Measurements from ENCODE around the gene THBS3.
"Not testable (repeated sequence)": the region's sequence is repeated elsewhere in the genome, so short reads cannot be mapped to it uniquely, and the experiment has no call there.

The THBS3 gene

DNA sequence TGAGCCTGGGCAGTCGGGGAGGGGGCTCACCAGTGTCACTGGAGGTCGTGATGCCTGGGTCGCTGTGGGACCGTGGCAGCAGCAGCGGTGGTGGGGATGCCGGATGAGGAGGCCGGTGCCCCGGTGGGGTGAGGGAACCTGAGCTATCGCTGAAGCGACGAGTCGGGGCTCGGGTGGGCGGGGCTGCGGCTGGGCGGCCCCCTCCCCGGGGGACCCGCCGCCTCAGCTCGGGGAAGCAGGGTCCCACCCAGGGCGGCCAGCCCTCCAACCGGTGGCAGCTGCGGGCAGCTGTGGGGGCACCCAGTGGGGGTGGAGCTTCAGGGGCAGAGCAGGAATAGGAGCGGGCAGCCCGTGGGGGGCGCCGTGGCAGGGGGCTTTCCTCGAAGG, 42.5 kb upstream of the THBS3 start:
- Histone ChIP-seq H3K4me1 (ENCODE audit: control insufficient read depth in 2 of 2, insufficient read depth in 2 of 2, low read length in 2 of 2) (peaks cover 10 to 21% of the 10 kb centered on the region in 2 donors), H3K36me3 (ENCODE audit: control insufficient read depth in 2 of 2, insufficient read depth in 2 of 2, low read length in 2 of 2) (no peaks in the 10 kb centered on the region), H3K9me3 (ENCODE audit: control insufficient read depth in 2 of 2, low read length in 2 of 2) (no peaks in the 10 kb centered on the region), H3K27ac (ENCODE audit: low read depth in 2 of 2, low read length in 2 of 2) (peak overlapping the region in 1 of 2 donors; percentile 23), H3K27me3 (ENCODE audit: control insufficient read depth in 2 of 2, insufficient read depth in 2 of 2, low read length in 2 of 2) (no peaks in the 10 kb centered on the region), H3K9ac (ENCODE audit: low read depth in 1 of 2, low read length in 2 of 2) (peak overlapping the region; percentile 65 to 66), H3K4me3 (ENCODE audit: low read length in 2 of 2) (peak overlapping the region; percentile 25 to 67)

- H3K27ac ChIP-seq (ENCODE audit: low read depth in 2 of 2, low read length in 2 of 2): no peak overlapping the region
- no peaks in the 10 kb centered on the region for H3K9me3 ChIP-seq (ENCODE audit: control insufficient read depth in 2 of 2, low read length in 2 of 2)
- no peak overlapping the region for H3K9ac ChIP-seq (ENCODE audit: low read depth in 1 of 2, low read length in 2 of 2)
- peaks cover 17 to 18% of the 10 kb centered on the region in 2 donors for H3K4me1 ChIP-seq (ENCODE audit: control insufficient read depth in 2 of 2, insufficient read depth in 2 of 2, low read length in 2 of 2)
- no peaks in the 10 kb centered on the region for H3K36me3 ChIP-seq (ENCODE audit: control insufficient read depth in 2 of 2, insufficient read depth in 2 of 2, low read length in 2 of 2)
- H3K27me3 ChIP-seq (ENCODE audit: control insufficient read depth in 2 of 2, insufficient read depth in 2 of 2, low read length in 2 of 2): no peaks in the 10 kb centered on the region
- no peak overlapping the region for H3K4me3 ChIP-seq (ENCODE audit: low read length in 2 of 2)
Measured at GRCh38 chr1:155247667-155248553, 40.2 kb upstream of the THBS3 start.

GRCh38 chr1:155246796-155247195, 39.1 kb upstream of the THBS3 start:
- H3K4me1 ChIP-seq (ENCODE audit: control insufficient read depth in 2 of 2, insufficient read depth in 2 of 2, low read length in 2 of 2): peaks cover 21% of the 10 kb centered on the region in 2 donors
- H3K36me3 ChIP-seq (ENCODE audit: control insufficient read depth in 2 of 2, insufficient read depth in 2 of 2, low read length in 2 of 2); H3K27me3 ChIP-seq (ENCODE audit: control insufficient read depth in 2 of 2, insufficient read depth in 2 of 2, low read length in 2 of 2); H3K9ac ChIP-seq (ENCODE audit: low read depth in 1 of 2, low read length in 2 of 2); H3K9me3 ChIP-seq (ENCODE audit: control insufficient read depth in 2 of 2, low read length in 2 of 2); H3K4me3 ChIP-seq (ENCODE audit: low read length in 2 of 2); H3K27ac ChIP-seq (ENCODE audit: low read depth in 2 of 2, low read length in 2 of 2): not testable (repeated sequence)

DNA sequence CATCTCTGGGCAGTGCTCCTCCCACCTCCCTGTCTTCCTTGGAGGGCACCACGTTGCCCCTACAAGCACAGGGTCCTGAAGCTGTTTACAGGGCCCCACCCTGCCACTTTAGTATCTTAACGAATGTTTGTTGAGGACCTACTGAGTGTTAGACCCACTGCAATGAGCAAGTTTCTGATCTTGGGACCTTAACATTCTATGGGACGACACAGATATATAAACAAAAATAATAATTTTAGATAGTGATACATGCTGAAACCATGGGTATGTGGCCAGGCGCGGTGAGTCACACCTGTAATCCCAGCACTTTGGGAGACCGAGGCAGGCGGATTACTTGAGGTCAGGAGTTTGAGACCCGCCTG, 37.4 kb upstream of the THBS3 start:
- Histone ChIP-seq H3K27me3 (ENCODE audit: control insufficient read depth in 2 of 2, insufficient read depth in 2 of 2, low read length in 2 of 2) (no peaks in the 10 kb centered on the region), H3K9me3 (ENCODE audit: control insufficient read depth in 2 of 2, low read length in 2 of 2) (no peaks in the 10 kb centered on the region), H3K36me3 (ENCODE audit: control insufficient read depth in 2 of 2, insufficient read depth in 2 of 2, low read length in 2 of 2) (no peaks in the 10 kb centered on the region), H3K27ac (ENCODE audit: low read depth in 2 of 2, low read length in 2 of 2) (peak overlapping the region; percentile 90 to 92), H3K4me1 (ENCODE audit: control insufficient read depth in 2 of 2, insufficient read depth in 2 of 2, low read length in 2 of 2) (peaks cover 24 to 26% of the 10 kb centered on the region in 2 donors), H3K9ac (ENCODE audit: low read depth in 1 of 2, low read length in 2 of 2) (peak overlapping the region; percentile 81 to 84), H3K4me3 (ENCODE audit: low read length in 2 of 2) (peak overlapping the region; percentile 83 to 95)

DNA sequence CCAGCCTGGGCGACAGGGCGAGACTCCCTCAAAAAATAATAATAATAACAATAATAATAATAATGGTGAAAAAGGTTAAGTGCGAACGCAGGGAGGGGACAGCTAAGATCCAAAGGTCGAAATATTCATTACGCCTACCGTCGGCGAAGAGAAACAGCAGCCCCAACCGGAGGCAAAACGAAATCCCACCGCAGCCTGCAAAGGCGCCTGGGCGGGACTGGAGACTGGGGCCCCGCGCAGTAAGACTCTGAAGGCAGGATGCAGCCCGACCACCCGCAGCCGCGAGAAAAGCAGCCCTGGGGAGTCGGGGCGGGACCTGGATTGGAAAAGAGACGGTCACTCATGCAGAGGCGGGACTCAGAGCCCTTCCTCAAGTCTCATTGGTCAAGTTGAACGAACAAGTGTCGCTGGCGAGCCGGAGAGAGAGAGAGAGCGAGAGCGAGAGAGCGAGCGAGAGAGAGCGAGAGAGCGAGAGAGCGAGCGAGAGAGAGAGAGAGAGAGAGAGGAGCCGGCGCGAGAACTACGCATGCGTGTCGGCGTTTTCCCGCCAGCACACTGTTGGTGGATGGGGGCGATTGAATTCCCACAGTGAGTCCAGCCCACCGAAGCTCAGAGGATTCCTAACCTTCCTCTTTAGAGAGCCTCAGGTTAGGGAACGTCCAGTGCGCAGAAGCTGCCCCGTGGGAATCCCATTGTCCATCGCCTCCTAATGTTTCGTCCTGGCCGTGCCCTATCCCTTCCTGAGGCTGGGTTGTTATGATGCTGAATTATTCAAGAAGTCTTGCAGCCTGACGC, 36.9 kb upstream of the THBS3 start:
- H3K4me1 ChIP-seq (ENCODE audit: control insufficient read depth in 2 of 2, insufficient read depth in 2 of 2, low read length in 2 of 2): peaks cover 24 to 26% of the 10 kb centered on the region in 2 donors
- no peaks in the 10 kb centered on the region for H3K27me3 ChIP-seq (ENCODE audit: control insufficient read depth in 2 of 2, insufficient read depth in 2 of 2, low read length in 2 of 2)
- peak overlapping the region; percentile 81 to 84 for H3K9ac ChIP-seq (ENCODE audit: low read depth in 1 of 2, low read length in 2 of 2)
- no peaks in the 10 kb centered on the region for H3K36me3 ChIP-seq (ENCODE audit: control insufficient read depth in 2 of 2, insufficient read depth in 2 of 2, low read length in 2 of 2)
- H3K9me3 ChIP-seq (ENCODE audit: control insufficient read depth in 2 of 2, low read length in 2 of 2): no peaks in the 10 kb centered on the region
- peak overlapping the region; percentile 90 to 92 for H3K27ac ChIP-seq (ENCODE audit: low read depth in 2 of 2, low read length in 2 of 2)
- peak overlapping the region; percentile 83 to 95 for H3K4me3 ChIP-seq (ENCODE audit: low read length in 2 of 2)

- no peaks in the 10 kb centered on the region for H3K27me3 ChIP-seq (ENCODE audit: control insufficient read depth in 2 of 2, insufficient read depth in 2 of 2, low read length in 2 of 2)
- H3K9me3 ChIP-seq (ENCODE audit: control insufficient read depth in 2 of 2, low read length in 2 of 2): no peaks in the 10 kb centered on the region
- peaks cover 1 to 4% of the 10 kb centered on the region in 2 donors for H3K36me3 ChIP-seq (ENCODE audit: control insufficient read depth in 2 of 2, insufficient read depth in 2 of 2, low read length in 2 of 2)
- peaks cover 24 to 26% of the 10 kb centered on the region in 2 donors for H3K4me1 ChIP-seq (ENCODE audit: control insufficient read depth in 2 of 2, insufficient read depth in 2 of 2, low read length in 2 of 2)
- peak overlapping the region; percentile 90 to 92 for H3K27ac ChIP-seq (ENCODE audit: low read depth in 2 of 2, low read length in 2 of 2)
- H3K9ac ChIP-seq (ENCODE audit: low read depth in 1 of 2, low read length in 2 of 2): no peak overlapping the region
- H3K4me3 ChIP-seq (ENCODE audit: low read length in 2 of 2): peak overlapping the region in 1 of 2 donors; percentile 95
Measured at GRCh38 chr1:155242805-155243358, 35.2 kb upstream of the THBS3 start.

DNA sequence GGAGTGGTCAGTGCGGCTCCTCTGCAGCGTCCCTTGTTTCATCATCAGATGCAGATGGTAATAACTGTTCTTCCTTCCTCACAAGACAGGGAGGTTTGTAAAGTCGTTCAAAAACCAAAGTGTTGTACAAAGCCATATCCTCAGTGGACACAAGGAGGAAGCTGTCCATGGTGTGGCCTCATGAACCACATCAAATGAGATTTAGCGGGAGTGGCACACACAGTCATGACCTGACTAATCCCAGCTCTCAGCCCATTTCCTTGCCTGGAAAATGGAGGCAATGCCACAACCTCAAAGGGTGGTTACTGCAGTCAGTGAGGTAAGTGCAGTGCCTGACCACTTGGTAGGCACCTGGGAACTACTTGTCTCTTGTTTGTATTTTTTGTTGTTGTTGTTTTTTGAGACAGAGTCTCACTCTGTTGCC, 34.2 kb upstream of the THBS3 start:
- Histone ChIP-seq H3K27ac (ENCODE audit: low read depth in 2 of 2, low read length in 2 of 2) (peak overlapping the region; percentile 19 to 90), H3K36me3 (ENCODE audit: control insufficient read depth in 2 of 2, insufficient read depth in 2 of 2, low read length in 2 of 2) (peaks cover 6 to 11% of the 10 kb centered on the region in 2 donors), H3K9ac (ENCODE audit: low read depth in 1 of 2, low read length in 2 of 2) (no peak overlapping the region), H3K4me1 (ENCODE audit: control insufficient read depth in 2 of 2, insufficient read depth in 2 of 2, low read length in 2 of 2) (peaks cover 24 to 26% of the 10 kb centered on the region in 2 donors), H3K27me3 (ENCODE audit: control insufficient read depth in 2 of 2, insufficient read depth in 2 of 2, low read length in 2 of 2) (no peaks in the 10 kb centered on the region), H3K9me3 (ENCODE audit: control insufficient read depth in 2 of 2, low read length in 2 of 2) (no peaks in the 10 kb centered on the region), H3K4me3 (ENCODE audit: low read length in 2 of 2) (no peak overlapping the region)

GRCh38 chr1:155241069-155241679, 33.5 kb upstream of the THBS3 start:
- H3K9ac ChIP-seq (ENCODE audit: low read depth in 1 of 2, low read length in 2 of 2): peak overlapping the region; percentile 27 to 28
- H3K4me1 ChIP-seq (ENCODE audit: control insufficient read depth in 2 of 2, insufficient read depth in 2 of 2, low read length in 2 of 2): peaks cover 24 to 26% of the 10 kb centered on the region in 2 donors
- H3K27ac ChIP-seq (ENCODE audit: low read depth in 2 of 2, low read length in 2 of 2): peak overlapping the region; percentile 19 to 90

GRCh38 chr1:155236451-155236850, 28.8 kb upstream of the THBS3 start:
- H3K9me3 ChIP-seq (ENCODE audit: control insufficient read depth in 2 of 2, low read length in 2 of 2): no peaks in the 10 kb centered on the region
- H3K27ac ChIP-seq (ENCODE audit: low read depth in 2 of 2, low read length in 2 of 2): no peak overlapping the region

More at GRCh38 chr1:155241069-155241679, 33.5 kb upstream of the THBS3 start:
- H3K36me3 ChIP-seq (ENCODE audit: control insufficient read depth in 2 of 2, insufficient read depth in 2 of 2, low read length in 2 of 2): peaks cover 13 to 17% of the 10 kb centered on the region in 2 donors
- H3K27me3 ChIP-seq (ENCODE audit: control insufficient read depth in 2 of 2, insufficient read depth in 2 of 2, low read length in 2 of 2): no peaks in the 10 kb centered on the region
- peak overlapping the region; percentile 61 to 81 for H3K4me3 ChIP-seq (ENCODE audit: low read length in 2 of 2)
- H3K9me3 ChIP-seq (ENCODE audit: control insufficient read depth in 2 of 2, low read length in 2 of 2): no peaks in the 10 kb centered on the region

More at GRCh38 chr1:155236451-155236850, 28.8 kb upstream of the THBS3 start:
- Histone ChIP-seq H3K4me1 (ENCODE audit: control insufficient read depth in 2 of 2, insufficient read depth in 2 of 2, low read length in 2 of 2) (peaks cover 2 to 8% of the 10 kb centered on the region in 2 donors), H3K9ac (ENCODE audit: low read depth in 1 of 2, low read length in 2 of 2) (no peak overlapping the region), H3K4me3 (ENCODE audit: low read length in 2 of 2) (no peak overlapping the region), H3K27me3 (ENCODE audit: control insufficient read depth in 2 of 2, insufficient read depth in 2 of 2, low read length in 2 of 2) (no peaks in the 10 kb centered on the region), H3K36me3 (ENCODE audit: control insufficient read depth in 2 of 2, insufficient read depth in 2 of 2, low read length in 2 of 2) (peaks cover 16 to 24% of the 10 kb centered on the region in 2 donors)

Measured in mucosa of rectum (tissue), 2 donors.